ENCODE measurements around the gene DSG2. TPM values are rescaled to one million over a fixed set of nuclear protein-coding genes. Genes with fewer than 3 reads are reported as not detected.

DSG2 gene
- polyA plus RNA-seq, 1 donor from 2014 or later, result 0.94 TPM

DNA sequence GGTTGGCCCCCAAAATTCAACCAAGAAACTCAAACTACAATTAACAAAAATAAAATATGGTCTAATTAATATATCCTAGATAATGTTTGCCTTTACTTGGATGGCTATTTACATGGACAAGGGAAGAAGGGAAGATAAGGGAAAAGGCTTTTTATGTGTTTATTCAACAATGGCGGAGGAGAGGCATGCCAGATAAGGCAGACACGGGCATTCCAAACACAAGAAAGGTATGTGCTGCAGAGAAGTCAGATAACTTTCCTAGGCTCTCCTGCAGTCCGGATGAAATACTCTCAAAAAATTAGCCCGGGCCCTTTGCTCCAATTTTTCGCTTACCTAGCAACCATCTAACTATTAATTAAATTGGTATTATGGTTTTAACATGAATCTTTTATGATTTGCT is 88.6 kb downstream of the DSG2 start:
- Histone ChIP-seq H4K20me1 (ENCODE audit: insufficient read depth) (no peaks in the 10 kb centered on the region), H3K9me3 (ENCODE audit: low read length) (no peaks in the 10 kb centered on the region), H3K9me2 (ENCODE audit: insufficient read depth, low read length) (no peaks in the 10 kb centered on the region), H3K79me2 (replicated peaks; ENCODE audit: insufficient read depth, low read length) (no peaks in the 10 kb centered on the region), H3K27me3 (ENCODE audit: insufficient read depth, low read depth, low read length) (no peaks in the 10 kb centered on the region), H3K27ac (ENCODE audit: low read length) (no peak overlapping the region), H3K4me3 (ENCODE audit: low read length) (no peak overlapping the region), H3F3A (ENCODE audit: insufficient read depth, low read length, poor library complexity, severe bottlenecking) (no peaks in the 10 kb centered on the region), H3K9ac (ENCODE audit: low read length) (no peak overlapping the region), H3K4me2 (ENCODE audit: low read length) (no peak overlapping the region), H3K36me3 (ENCODE audit: insufficient read depth, low read length) (no peaks in the 10 kb centered on the region), H2AFZ (ENCODE audit: low read depth, low read length) (no peak overlapping the region)
- no peak for TF ChIP-seq RAD21 (conservative IDR thresholded peaks at IDR 0.05)
- TF ChIP-seq TAF1 (IDR thresholded peaks at IDR 0.05; ENCODE audit: low read depth), result no peak
- TF ChIP-seq POLR2AphosphoS5 (IDR thresholded peaks at IDR 0.05), result no peak
- TF ChIP-seq, protein P1, sequence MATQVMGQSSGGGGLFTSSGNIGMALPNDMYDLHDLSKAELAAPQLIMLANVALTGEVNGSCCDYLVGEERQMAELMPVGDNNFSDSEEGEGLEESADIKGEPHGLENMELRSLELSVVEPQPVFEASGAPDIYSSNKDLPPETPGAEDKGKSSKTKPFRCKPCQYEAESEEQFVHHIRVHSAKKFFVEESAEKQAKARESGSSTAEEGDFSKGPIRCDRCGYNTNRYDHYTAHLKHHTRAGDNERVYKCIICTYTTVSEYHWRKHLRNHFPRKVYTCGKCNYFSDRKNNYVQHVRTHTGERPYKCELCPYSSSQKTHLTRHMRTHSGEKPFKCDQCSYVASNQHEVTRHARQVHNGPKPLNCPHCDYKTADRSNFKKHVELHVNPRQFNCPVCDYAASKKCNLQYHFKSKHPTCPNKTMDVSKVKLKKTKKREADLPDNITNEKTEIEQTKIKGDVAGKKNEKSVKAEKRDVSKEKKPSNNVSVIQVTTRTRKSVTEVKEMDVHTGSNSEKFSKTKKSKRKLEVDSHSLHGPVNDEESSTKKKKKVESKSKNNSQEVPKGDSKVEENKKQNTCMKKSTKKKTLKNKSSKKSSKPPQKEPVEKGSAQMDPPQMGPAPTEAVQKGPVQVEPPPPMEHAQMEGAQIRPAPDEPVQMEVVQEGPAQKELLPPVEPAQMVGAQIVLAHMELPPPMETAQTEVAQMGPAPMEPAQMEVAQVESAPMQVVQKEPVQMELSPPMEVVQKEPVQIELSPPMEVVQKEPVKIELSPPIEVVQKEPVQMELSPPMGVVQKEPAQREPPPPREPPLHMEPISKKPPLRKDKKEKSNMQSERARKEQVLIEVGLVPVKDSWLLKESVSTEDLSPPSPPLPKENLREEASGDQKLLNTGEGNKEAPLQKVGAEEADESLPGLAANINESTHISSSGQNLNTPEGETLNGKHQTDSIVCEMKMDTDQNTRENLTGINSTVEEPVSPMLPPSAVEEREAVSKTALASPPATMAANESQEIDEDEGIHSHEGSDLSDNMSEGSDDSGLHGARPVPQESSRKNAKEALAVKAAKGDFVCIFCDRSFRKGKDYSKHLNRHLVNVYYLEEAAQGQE (IDR thresholded peaks at IDR 0.05; ENCODE audit: borderline replicate concordance), result no peak
- TF ChIP-seq SMC3 (conservative IDR thresholded peaks at IDR 0.05; ENCODE audit: poor library complexity), result no peak
- TF ChIP-seq EZH2 (IDR thresholded peaks at IDR 0.05; ENCODE audit: borderline replicate concordance, insufficient read depth, low read length, poor library complexity, severe bottlenecking), result no peak
- TF ChIP-seq, protein P2, sequence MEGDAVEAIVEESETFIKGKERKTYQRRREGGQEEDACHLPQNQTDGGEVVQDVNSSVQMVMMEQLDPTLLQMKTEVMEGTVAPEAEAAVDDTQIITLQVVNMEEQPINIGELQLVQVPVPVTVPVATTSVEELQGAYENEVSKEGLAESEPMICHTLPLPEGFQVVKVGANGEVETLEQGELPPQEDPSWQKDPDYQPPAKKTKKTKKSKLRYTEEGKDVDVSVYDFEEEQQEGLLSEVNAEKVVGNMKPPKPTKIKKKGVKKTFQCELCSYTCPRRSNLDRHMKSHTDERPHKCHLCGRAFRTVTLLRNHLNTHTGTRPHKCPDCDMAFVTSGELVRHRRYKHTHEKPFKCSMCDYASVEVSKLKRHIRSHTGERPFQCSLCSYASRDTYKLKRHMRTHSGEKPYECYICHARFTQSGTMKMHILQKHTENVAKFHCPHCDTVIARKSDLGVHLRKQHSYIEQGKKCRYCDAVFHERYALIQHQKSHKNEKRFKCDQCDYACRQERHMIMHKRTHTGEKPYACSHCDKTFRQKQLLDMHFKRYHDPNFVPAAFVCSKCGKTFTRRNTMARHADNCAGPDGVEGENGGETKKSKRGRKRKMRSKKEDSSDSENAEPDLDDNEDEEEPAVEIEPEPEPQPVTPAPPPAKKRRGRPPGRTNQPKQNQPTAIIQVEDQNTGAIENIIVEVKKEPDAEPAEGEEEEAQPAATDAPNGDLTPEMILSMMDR (IDR thresholded peaks at IDR 0.05; ENCODE audit: poor library complexity, severe bottlenecking), result no peak
- TF ChIP-seq MXI1 (conservative IDR thresholded peaks at IDR 0.05; ENCODE audit: poor library complexity, severe bottlenecking), result no peak
- TF ChIP-seq EP300 (conservative IDR thresholded peaks at IDR 0.05; ENCODE audit: poor library complexity, severe bottlenecking), result no peak

DNA sequence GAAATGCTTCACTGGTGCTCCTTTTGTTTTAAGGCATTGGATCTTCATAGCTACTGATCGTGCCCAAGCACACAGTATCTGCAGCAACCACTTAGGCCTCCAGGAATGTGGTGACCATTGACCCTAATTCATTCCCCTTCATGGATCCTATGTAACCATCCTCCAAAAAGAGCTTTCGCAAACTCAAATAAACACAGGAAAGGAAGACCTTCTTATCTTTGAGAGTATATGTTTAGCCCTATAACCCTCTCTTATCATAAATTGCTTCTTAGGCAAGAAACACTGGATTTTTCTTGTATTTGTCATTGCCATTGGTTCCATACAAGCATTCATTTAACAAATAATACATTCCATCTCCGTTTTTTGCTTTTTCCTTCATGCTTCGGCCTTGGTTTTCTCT is 89.6 kb downstream of the DSG2 start:
- H3K4me2 ChIP-seq (ENCODE audit: low read length), result no peak overlapping the region
- H3K27ac ChIP-seq (ENCODE audit: low read length), result no peak overlapping the region
- H2AFZ ChIP-seq (ENCODE audit: low read depth, low read length), result no peak overlapping the region
- H3F3A ChIP-seq (ENCODE audit: insufficient read depth, low read length, poor library complexity, severe bottlenecking), result no peaks in the 10 kb centered on the region
- no peaks in the 10 kb centered on the region for H3K9me3 ChIP-seq (ENCODE audit: low read length)
- H3K4me3 ChIP-seq (ENCODE audit: low read length), result no peak overlapping the region
- no peaks in the 10 kb centered on the region for H3K79me2 ChIP-seq (replicated peaks; ENCODE audit: insufficient read depth, low read length)
- H3K9ac ChIP-seq (ENCODE audit: low read length), result no peak overlapping the region
- H4K20me1 ChIP-seq (ENCODE audit: insufficient read depth), result no peaks in the 10 kb centered on the region
- H3K36me3 ChIP-seq (ENCODE audit: insufficient read depth, low read length), result no peaks in the 10 kb centered on the region
- no peaks in the 10 kb centered on the region for H3K9me2 ChIP-seq (ENCODE audit: insufficient read depth, low read length)
- TF ChIP-seq TAF1 (IDR thresholded peaks at IDR 0.05; ENCODE audit: low read depth) (no peak), RAD21 (conservative IDR thresholded peaks at IDR 0.05) (no peak)
- TF ChIP-seq, protein P1 (IDR thresholded peaks at IDR 0.05; ENCODE audit: borderline replicate concordance), result no peak
- no peaks in the 10 kb centered on the region for H3K27me3 ChIP-seq (ENCODE audit: insufficient read depth, low read depth, low read length)
